Measurements from ENCODE around the gene DDIT4.
"Not testable (repeated sequence)": the region's sequence is repeated elsewhere in the genome, so short reads cannot be mapped to it uniquely, and the experiment has no call there.

Gene DDIT4

DNA sequence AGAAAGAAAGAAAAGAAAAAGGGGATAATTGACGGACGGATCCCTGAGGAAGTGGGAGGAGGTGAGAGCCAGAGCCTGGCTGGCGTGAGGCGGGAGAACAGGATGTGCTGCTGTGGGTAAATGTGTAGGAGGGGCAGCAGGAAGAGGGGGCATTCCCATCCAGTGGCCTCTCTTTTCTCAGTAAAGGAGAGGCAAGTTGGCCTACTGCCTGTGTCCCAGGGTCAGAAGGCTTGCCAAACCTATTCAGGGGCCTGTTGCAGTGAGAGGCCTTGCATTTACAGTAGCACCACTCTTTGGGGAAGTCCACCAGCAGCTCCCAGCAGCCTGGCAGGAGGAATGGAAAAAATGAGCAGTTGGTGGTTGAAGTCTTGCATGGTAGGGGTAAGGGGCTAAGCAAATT, 31.0 kb upstream of the DDIT4 start:
- no peak for DNase-seq (ENCODE audit: low read depth, low spot score)
- Histone ChIP-seq H3K4me1 (ENCODE audit: insufficient read depth, insufficient read length) (no peaks in the 10 kb centered on the region), H3K9me3 (ENCODE audit: insufficient read depth, low read length) (no peaks in the 10 kb centered on the region), H3K9ac (ENCODE audit: insufficient read length, low read depth) (no peak overlapping the region), H3K27me3 (ENCODE audit: insufficient read depth, insufficient read length) (no peaks in the 10 kb centered on the region), H3K4me3 (ENCODE audit: insufficient read length, low read depth) (no peak overlapping the region), H3K36me3 (ENCODE audit: insufficient read depth, insufficient read length, low read length) (no peaks in the 10 kb centered on the region)
- TF ChIP-seq ZNF274 (IDR thresholded peaks at IDR 0.05; ENCODE audit: low read depth, low read length) = no peak

DNA sequence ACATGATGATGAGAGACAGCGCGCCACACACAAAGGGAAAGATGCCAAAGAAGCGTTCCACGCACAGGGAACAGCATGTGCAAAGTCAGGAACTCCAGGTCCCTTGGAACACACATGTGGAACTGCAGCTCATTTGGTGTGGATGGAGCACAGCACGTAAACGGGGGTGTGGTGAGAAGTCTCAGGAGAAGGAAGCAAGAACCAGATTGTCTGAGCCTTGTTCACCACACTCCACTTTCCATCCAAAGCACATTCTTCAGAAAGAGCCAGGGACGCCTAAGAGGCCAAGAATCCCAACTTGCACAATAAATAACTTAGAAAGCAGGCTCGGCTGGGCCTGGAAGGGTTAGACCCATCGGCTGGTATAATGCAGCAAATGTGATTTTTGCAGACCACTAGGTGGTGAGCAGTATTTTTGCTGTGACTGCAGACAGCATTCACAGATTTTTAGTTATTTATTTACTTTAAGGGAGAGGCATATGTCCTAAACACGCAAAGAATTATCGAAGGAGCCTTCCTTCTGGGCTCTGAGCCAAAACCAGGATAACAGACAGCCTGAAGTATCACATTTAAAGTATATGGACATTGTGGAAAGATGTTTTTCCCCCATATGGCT, 29.8 kb upstream of the DDIT4 start:
- Histone ChIP-seq H3K9ac (ENCODE audit: insufficient read length, low read depth) (no peak overlapping the region), H3K36me3 (ENCODE audit: insufficient read depth, insufficient read length, low read length) (no peaks in the 10 kb centered on the region), H3K27me3 (ENCODE audit: insufficient read depth, insufficient read length) (no peaks in the 10 kb centered on the region), H3K4me1 (ENCODE audit: insufficient read depth, insufficient read length) (peaks cover 3% of the 10 kb centered on the region), H3K9me3 (ENCODE audit: insufficient read depth, low read length) (no peaks in the 10 kb centered on the region), H3K4me3 (ENCODE audit: insufficient read length, low read depth) (no peak overlapping the region)
- TF ChIP-seq SUZ12 (IDR thresholded peaks at IDR 0.05; ENCODE audit: extremely low read depth, insufficient read depth, insufficient read length) = no peak
- no peak for TF ChIP-seq YY1 (IDR thresholded peaks at IDR 0.05; ENCODE audit: insufficient read depth, insufficient read length)
- no peak for TF ChIP-seq ZNF274 (IDR thresholded peaks at IDR 0.05; ENCODE audit: low read depth, low read length)
- DNase-seq (ENCODE audit: low read depth, low spot score) = no peak

- TF ChIP-seq YY1 (IDR thresholded peaks at IDR 0.05; ENCODE audit: insufficient read depth, insufficient read length) (no peak), ZNF274 (IDR thresholded peaks at IDR 0.05; ENCODE audit: low read depth, low read length) (no peak), SUZ12 (IDR thresholded peaks at IDR 0.05; ENCODE audit: extremely low read depth, insufficient read depth, insufficient read length) (no peak)
- H3K36me3 ChIP-seq (ENCODE audit: insufficient read depth, insufficient read length, low read length) = no peaks in the 10 kb centered on the region
- H3K9me3 ChIP-seq (ENCODE audit: insufficient read depth, low read length) = no peaks in the 10 kb centered on the region
- no peaks in the 10 kb centered on the region for H3K27me3 ChIP-seq (ENCODE audit: insufficient read depth, insufficient read length)
- no peak overlapping the region for H3K9ac ChIP-seq (ENCODE audit: insufficient read length, low read depth)
- no peak for DNase-seq (ENCODE audit: low read depth, low spot score)
- no peak overlapping the region for H3K4me3 ChIP-seq (ENCODE audit: insufficient read length, low read depth)
- H3K4me1 ChIP-seq (ENCODE audit: insufficient read depth, insufficient read length) = peaks cover 3% of the 10 kb centered on the region
Measured at GRCh38 chr10:72244573-72245038, 29.1 kb upstream of the DDIT4 start.

DNA sequence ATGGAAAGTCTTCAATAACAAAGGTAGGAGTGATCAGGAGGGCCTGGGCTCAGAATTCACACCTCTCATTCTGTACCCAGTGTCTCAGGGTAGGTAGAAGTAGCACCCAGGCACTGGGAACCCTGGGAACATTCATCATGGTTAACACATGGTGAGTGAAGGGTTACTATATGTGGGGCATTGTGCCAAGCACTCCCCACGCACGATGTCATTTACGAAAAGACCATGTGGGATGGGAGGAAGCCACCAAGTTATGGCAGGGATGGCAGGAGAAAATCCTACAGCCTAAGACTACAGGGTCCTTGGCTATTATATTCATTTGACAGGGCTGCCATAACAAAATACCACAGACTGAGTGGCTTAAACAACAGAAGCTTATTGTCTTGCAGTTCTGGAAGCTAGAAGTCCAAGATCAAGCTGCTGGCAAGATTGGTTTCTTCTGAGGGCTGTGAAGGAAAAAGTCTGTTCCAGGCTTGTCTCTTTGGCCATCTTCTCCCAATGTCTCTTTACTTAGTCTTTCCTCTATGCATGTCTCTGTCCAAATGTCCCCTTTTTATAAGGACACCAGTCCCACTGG, 27.7 kb upstream of the DDIT4 start:
- DNase-seq (ENCODE audit: low read depth, low spot score) = no peak
- no peaks in the 10 kb centered on the region for H3K27me3 ChIP-seq (ENCODE audit: insufficient read depth, insufficient read length)
- no peak overlapping the region for H3K4me3 ChIP-seq (ENCODE audit: insufficient read length, low read depth)
- TF ChIP-seq SUZ12 (IDR thresholded peaks at IDR 0.05; ENCODE audit: extremely low read depth, insufficient read depth, insufficient read length) = no peak
- TF ChIP-seq YY1 (IDR thresholded peaks at IDR 0.05; ENCODE audit: insufficient read depth, insufficient read length) = no peak
- no peak for TF ChIP-seq ZNF274 (IDR thresholded peaks at IDR 0.05; ENCODE audit: low read depth, low read length)
- H3K36me3 ChIP-seq (ENCODE audit: insufficient read depth, insufficient read length, low read length) = no peaks in the 10 kb centered on the region
- no peak overlapping the region for H3K9ac ChIP-seq (ENCODE audit: insufficient read length, low read depth)
- H3K9me3 ChIP-seq (ENCODE audit: insufficient read depth, low read length) = no peaks in the 10 kb centered on the region
- H3K4me1 ChIP-seq (ENCODE audit: insufficient read depth, insufficient read length) = peaks cover 3% of the 10 kb centered on the region

DNA sequence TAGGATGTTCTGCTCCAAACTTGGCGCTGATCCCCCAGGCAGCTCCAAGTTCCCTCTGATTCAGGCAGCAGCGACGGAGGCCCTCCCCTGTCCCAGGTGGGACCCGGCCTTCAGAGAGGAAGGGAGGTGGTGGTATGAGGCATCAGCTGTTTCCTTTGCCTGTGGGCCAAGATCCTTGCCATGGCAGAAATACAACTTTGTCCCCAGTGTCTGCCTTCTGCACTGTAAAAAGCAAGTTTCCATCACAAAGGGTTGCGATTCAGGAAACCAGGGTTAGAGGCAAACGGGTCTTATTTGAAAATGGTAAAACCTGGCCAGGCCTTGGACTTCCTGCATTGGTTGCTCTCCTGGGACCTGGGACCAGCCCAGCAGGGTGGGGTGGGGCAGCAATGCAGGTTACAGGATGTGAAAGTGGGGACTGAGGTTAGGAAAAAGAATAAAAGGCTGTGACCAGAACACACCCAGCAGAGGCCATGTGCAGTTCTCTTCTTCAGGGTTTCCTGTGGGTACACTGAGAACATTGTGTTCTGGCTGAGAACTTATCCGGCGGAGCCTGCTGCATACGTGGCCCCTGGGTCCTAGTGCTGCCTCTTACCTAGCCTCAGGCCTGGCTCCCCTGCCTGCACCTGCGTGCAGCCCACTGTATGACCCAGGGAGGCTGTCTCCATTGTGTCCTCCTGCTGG, 25.1 kb upstream of the DDIT4 start:
- Histone ChIP-seq H3K4me1 (ENCODE audit: insufficient read depth, insufficient read length) (peaks cover 3% of the 10 kb centered on the region), H3K4me3 (ENCODE audit: insufficient read length, low read depth) (peak overlapping the region; percentile 31), H3K9ac (ENCODE audit: insufficient read length, low read depth) (peak overlapping the region; percentile 39), H3K36me3 (ENCODE audit: insufficient read depth, insufficient read length, low read length) (no peaks in the 10 kb centered on the region), H3K27me3 (ENCODE audit: insufficient read depth, insufficient read length) (no peaks in the 10 kb centered on the region), H3K9me3 (ENCODE audit: insufficient read depth, low read length) (no peaks in the 10 kb centered on the region)
- TF ChIP-seq ZNF274 (IDR thresholded peaks at IDR 0.05; ENCODE audit: low read depth, low read length) = no peak
- TF ChIP-seq YY1 (IDR thresholded peaks at IDR 0.05; ENCODE audit: insufficient read depth, insufficient read length) = no peak
- TF ChIP-seq SUZ12 (IDR thresholded peaks at IDR 0.05; ENCODE audit: extremely low read depth, insufficient read depth, insufficient read length) = no peak
- DNase-seq (ENCODE audit: low read depth, low spot score) = no peak

DNA sequence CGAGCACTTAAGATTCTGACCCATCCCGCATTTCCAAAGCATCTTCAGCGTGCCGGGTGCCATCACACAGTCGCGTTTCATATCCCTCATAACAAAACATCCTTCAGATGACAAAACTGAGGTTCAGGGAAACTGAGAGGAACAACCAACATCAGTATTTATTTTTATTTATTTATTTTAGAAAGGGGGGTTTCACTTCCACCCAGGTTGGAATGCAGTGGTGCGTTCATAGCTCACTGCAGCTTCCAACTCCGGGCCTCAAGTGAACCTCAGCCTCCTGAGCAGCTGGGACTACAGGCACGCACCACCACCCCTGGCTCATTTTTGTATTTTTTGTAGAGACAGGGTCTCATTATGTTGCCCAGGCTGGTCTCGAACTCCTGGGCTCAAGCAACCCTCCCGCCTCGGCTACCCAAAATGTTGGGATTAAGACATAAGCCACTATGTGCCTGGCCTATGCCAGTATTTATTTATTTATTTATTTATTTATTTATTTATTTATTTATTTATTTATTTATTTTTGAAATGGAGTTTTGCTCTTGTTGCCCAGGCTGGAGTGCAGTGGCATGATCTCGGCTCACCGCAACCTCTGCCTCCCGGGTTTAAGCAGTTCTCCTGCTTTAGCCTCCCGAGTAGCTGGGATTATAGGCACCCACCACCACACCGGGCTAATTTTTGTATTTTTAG, 24.4 kb upstream of the DDIT4 start:
- H3K9me3 ChIP-seq (ENCODE audit: insufficient read depth, low read length); H3K27me3 ChIP-seq (ENCODE audit: insufficient read depth, insufficient read length); DNase-seq (ENCODE audit: low read depth, low spot score); H3K4me1 ChIP-seq (ENCODE audit: insufficient read depth, insufficient read length); H3K9ac ChIP-seq (ENCODE audit: insufficient read length, low read depth); H3K36me3 ChIP-seq (ENCODE audit: insufficient read depth, insufficient read length, low read length): not testable (repeated sequence)
- peak overlapping the region; percentile 31 for H3K4me3 ChIP-seq (ENCODE audit: insufficient read length, low read depth)

DNA sequence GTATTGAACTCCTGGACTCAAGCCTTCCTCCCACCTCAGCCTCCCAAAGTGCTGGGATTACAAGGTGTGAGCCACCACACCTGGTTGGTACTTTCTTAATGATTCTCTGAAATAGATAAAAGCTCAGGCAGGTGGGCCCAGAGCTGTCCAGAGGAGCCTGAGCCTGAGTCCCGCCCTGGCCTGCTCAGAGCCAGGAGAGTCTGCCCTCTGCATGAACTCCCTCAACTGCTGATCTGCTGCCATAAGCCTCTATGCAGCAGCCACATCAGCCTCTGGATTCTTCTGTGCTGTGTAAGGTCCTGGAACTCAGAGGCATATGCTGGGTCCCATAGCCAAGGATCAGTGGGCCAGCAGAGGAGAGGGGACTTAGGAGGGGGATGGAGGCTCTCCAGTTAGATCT, 23.1 kb upstream of the DDIT4 start:
- Histone ChIP-seq H3K9me3 (ENCODE audit: insufficient read depth, low read length) (no peaks in the 10 kb centered on the region), H3K27me3 (ENCODE audit: insufficient read depth, insufficient read length) (no peaks in the 10 kb centered on the region), H3K9ac (ENCODE audit: insufficient read length, low read depth) (no peak overlapping the region), H3K36me3 (ENCODE audit: insufficient read depth, insufficient read length, low read length) (no peaks in the 10 kb centered on the region), H3K4me1 (ENCODE audit: insufficient read depth, insufficient read length) (peaks cover 4% of the 10 kb centered on the region), H3K4me3 (ENCODE audit: insufficient read length, low read depth) (no peak overlapping the region)
- no peak for DNase-seq (ENCODE audit: low read depth, low spot score)
- no peak for TF ChIP-seq SUZ12 (IDR thresholded peaks at IDR 0.05; ENCODE audit: extremely low read depth, insufficient read depth, insufficient read length)
- TF ChIP-seq ZNF274 (IDR thresholded peaks at IDR 0.05; ENCODE audit: low read depth, low read length) = no peak
- TF ChIP-seq YY1 (IDR thresholded peaks at IDR 0.05; ENCODE audit: insufficient read depth, insufficient read length) = no peak

All from NT2/D1 (cell line).